WTC11 (cell line): ENCODE measurements around the gene MIA.

Experiments used
- FOXK1 ChIP-seq: sonication (generic); formaldehyde crosslinking; IDR thresholded peaks from 2 replicates; pipeline ENCODE4 v1.8.0; 2022; ENCODE audit warnings: mild to moderate bottlenecking, moderate library complexity, missing genetic modification reagents
- IRF2 ChIP-seq: sonication (generic); formaldehyde crosslinking; IDR thresholded peaks from 2 replicates; pipeline ENCODE4 v1.8.0; 2022; ENCODE audit warnings: low read depth, missing genetic modification reagents, borderline replicate concordance
- MAX ChIP-seq: sonication (generic); formaldehyde crosslinking; IDR thresholded peaks from 2 replicates; pipeline ENCODE4 v1.8.0; 2022; ENCODE audit warnings: mild to moderate bottlenecking, missing genetic modification reagents
- NFYB ChIP-seq: sonication (generic); formaldehyde crosslinking; conservative IDR thresholded peaks from 2 replicates; pipeline ENCODE4 v1.8.0; 2022; ENCODE audit warnings: low read depth, missing genetic modification reagents
- SP1 ChIP-seq: sonication (generic); formaldehyde crosslinking; conservative IDR thresholded peaks from 2 replicates; pipeline ENCODE4 v1.8.1; 2022; ENCODE audit warnings: missing genetic modification reagents
- ZNF416 ChIP-seq: fragments of 250-450 bp; sonication (Bioruptor Pico); IDR thresholded peaks from 2 replicates; pipeline ENCODE4 v1.9.0; 2021; ENCODE audit warnings: mild to moderate bottlenecking, inconsistent platforms

- TF ChIP-seq SP1 = no peak
- no peak for TF ChIP-seq FOXK1 (CRISPR knock-in tag)
- TF ChIP-seq IRF2 = no peak
- no peak for TF ChIP-seq NFYB
- TF ChIP-seq ZNF416 (CRISPR knock-in tag) = no peak
- TF ChIP-seq MAX (CRISPR knock-in tag) = no peak
These were observed 29.9 kb upstream of the MIA start for GRCh38 chr19:40745402-40745780.
